ENCODE measurements around the gene KIF5C.

DNA sequence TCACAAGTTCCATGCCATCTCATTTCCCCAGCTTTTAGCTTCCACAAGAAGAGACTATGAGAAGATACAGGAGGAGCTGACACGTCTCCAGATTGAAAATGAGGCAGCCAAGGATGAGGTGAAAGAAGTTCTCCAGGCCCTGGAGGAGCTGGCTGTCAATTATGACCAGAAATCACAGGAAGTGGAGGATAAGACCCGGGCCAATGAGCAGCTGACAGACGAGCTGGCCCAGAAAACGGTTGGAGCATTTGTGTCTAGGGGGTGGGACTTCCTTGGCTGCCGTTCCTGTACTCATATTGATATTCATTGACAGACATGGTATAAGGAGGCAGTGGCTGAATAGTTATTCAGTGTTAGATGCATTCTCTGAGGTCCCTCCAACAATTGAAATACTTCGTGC lies 106.3 kb downstream of the KIF5C start:
- TF ChIP-seq FOXA1 (IDR thresholded peaks at IDR 0.05) (no peak), FOXA1 (CRISPR knock-in tag; IDR thresholded peaks at IDR 0.05) (no peak), KLF13 (CRISPR knock-in tag; IDR thresholded peaks at IDR 0.05) (no peak), PHF8 (CRISPR knock-in tag; IDR thresholded peaks at IDR 0.05) (no peak), ZNF556 (CRISPR knock-in tag; IDR thresholded peaks at IDR 0.05; ENCODE audit: borderline replicate concordance) (no peak), ZNF382 (CRISPR knock-in tag; IDR thresholded peaks at IDR 0.05; ENCODE audit: borderline replicate concordance) (no peak), ZSCAN22 (CRISPR knock-in tag; IDR thresholded peaks at IDR 0.05) (no peak)
- TF ChIP-seq, protein P1, sequence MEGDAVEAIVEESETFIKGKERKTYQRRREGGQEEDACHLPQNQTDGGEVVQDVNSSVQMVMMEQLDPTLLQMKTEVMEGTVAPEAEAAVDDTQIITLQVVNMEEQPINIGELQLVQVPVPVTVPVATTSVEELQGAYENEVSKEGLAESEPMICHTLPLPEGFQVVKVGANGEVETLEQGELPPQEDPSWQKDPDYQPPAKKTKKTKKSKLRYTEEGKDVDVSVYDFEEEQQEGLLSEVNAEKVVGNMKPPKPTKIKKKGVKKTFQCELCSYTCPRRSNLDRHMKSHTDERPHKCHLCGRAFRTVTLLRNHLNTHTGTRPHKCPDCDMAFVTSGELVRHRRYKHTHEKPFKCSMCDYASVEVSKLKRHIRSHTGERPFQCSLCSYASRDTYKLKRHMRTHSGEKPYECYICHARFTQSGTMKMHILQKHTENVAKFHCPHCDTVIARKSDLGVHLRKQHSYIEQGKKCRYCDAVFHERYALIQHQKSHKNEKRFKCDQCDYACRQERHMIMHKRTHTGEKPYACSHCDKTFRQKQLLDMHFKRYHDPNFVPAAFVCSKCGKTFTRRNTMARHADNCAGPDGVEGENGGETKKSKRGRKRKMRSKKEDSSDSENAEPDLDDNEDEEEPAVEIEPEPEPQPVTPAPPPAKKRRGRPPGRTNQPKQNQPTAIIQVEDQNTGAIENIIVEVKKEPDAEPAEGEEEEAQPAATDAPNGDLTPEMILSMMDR (CRISPR knock-in tag; IDR thresholded peaks at IDR 0.05), result no peak
